Stimulated activated CD4-positive, alpha-beta T cell treated with anti-CD3 and anti-CD28 coated beads, Interleukin-2, amount 100 ng/mL, for 24 hours (primary cell): ENCODE measurements around the gene PCDHB13.
A peak's percentile ranks its signal among the peaks of the same experiment; 100 is the strongest.
"Not testable (repeated sequence)": the region's sequence is repeated elsewhere in the genome, so short reads cannot be mapped to it uniquely, and the experiment has no call there.

Source experiments
- DNase-seq, 2 donors: peaks; one replicate each; pipeline ENCODE4 v3.0.0-alpha.2; 2020

The PCDHB13 gene

DNA sequence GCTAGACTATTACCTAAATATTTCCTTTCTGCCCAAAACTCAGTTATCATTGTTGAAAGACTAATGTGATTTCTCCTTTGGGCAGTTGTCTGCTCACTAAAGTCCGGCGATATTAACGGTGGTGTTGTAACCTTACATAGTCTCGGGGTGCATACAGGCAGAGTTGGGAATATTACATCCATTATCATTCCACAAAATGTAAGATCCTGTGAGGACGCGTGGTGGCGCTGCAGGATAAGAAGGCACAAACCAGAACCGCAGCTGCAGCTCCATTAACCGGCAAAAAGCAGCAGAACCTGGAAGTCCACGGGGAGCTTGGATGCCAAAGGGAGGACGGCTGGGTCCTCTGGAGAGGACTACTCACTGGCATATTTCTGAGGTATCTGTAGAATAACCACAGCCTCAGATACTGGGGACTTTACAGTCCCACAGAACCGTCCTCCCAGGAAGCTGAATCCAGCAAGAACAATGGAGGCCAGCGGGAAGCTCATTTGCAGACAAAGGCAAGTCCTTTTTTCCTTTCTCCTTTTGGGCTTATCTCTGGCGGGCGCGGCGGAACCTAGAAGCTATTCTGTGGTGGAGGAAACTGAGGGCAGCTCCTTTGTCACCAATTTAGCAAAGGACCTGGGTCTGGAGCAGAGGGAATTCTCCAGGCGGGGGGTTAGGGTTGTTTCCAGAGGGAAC, at the start of gene PCDHB13:
TSS of gene PCDHB13 (plus strand) at position 264 of the 684 bp plus-strand sequence. CDS start at position 469, 205 bp downstream.
- DNase-seq, result peak in 1 of 2 donors; percentile 28

GRCh38 chr5:141172381-141173204, 41.1 kb upstream of the PCDHB13 start, which contains the start of gene PCDHB7:
Gene PCDHB7 (plus strand): TSS chr5:141172644. CDS start chr5:141172836, 192 bp downstream.
- DNase-seq, result peak in 1 of 2 donors; percentile 31

GRCh38 chr5:141174291-141175104, 39.2 kb upstream of the PCDHB13 start:
- not testable (repeated sequence) for DNase-seq

DNA sequence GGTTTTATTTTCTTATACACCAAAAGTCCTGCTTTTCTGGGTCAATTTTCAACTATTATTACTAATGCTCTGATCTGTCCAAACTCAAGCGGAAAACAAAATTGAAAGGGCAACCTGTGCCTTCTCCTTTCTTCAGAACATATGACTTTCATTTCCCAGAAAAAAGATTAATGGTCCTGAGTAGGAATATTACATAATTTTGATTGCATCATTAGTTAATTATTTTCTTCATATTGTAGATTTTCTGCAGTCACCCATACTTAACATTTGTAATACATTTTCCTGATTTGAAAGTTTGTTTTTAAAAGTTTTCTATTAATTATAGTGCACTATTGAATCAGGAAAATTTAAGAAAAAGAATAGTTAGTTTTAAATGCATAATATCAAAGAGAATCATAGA, 37.8 kb upstream of the PCDHB13 start:
- no peak for DNase-seq

- not testable (repeated sequence) for DNase-seq
These were observed 36.0 kb upstream of the PCDHB13 start, which contains the start of gene PCDHB8 for GRCh38 chr5:141177577-141178191. Gene PCDHB8 (plus strand): TSS chr5:141177790. CDS start chr5:141178035, 245 bp downstream.

GRCh38 chr5:141179371-141179770, 34.3 kb upstream of the PCDHB13 start:
- DNase-seq, result not testable (repeated sequence)

DNA sequence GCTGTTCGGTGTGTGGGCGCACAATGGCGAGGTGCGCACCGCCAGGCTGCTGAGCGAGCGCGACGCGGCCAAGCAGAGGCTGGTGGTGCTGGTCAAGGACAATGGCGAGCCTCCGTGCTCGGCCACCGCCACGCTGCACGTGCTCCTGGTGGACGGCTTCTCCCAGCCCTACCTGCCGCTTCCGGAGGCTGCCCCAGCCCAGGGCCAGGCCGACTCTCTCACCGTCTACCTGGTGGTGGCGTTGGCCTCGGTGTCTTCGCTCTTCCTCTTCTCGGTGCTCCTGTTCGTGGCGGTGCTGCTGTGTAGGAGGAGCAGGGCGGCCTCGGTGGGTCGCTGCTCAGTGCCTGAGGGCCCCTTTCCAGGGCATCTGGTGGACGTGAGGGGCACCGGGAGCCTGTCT, 33.8 kb upstream of the PCDHB13 start:
- not testable (repeated sequence) for DNase-seq

DNA sequence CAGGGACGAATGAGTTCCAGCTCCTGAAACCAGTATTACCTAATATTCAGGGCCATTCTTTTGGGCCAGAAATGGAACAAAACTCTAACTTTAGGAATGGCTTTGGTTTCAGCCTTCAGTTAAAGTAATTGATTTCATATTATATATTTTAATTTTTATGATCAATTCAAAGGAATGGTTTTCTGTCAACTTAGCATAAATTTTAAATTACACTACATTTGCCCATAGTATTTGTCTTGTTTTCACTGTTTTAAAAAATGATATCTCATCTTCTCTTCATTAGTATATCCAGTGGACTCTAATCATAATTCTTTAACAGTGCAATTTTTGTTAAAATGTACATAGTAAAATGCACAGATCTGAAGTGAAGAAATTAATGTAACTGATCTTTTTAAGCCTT, 33.4 kb upstream of the PCDHB13 start:
- DNase-seq, result no peak

- DNase-seq, result peak in 1 of 2 donors; percentile 11
These were observed 31.5 kb upstream of the PCDHB13 start, which contains the start of gene PCDHB16 for GRCh38 chr5:141182248-141182647. Gene PCDHB16 (plus strand): TSS chr5:141182387. CDS start chr5:141182560, 173 bp downstream.

DNA sequence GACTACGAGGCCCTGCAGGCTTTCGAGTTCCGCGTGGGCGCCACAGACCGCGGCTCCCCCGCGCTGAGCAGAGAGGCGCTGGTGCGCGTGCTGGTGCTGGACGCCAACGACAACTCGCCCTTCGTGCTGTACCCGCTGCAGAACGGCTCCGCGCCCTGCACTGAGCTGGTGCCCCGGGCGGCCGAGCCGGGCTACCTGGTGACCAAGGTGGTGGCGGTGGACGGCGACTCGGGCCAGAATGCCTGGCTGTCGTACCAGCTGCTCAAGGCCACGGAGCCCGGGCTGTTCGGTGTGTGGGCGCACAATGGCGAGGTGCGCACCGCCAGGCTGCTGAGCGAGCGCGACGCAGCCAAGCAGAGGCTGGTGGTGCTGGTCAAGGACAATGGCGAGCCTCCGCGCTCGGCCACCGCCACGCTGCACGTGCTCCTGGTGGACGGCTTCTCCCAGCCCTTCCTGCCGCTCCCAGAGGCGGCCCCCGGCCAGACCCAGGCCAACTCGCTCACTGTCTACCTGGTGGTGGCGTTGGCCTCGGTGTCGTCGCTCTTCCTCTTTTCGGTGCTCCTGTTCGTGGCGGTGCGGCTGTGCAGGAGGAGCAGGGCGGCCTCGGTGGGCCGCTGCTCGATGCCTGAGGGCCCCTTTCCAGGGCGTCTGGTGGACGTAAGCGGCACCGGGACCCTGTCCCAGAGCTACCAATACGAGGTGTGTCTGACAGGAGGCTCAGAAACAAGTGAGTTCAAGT, 29.4 kb upstream of the PCDHB13 start:
- DNase-seq, result not testable (repeated sequence)

DNA sequence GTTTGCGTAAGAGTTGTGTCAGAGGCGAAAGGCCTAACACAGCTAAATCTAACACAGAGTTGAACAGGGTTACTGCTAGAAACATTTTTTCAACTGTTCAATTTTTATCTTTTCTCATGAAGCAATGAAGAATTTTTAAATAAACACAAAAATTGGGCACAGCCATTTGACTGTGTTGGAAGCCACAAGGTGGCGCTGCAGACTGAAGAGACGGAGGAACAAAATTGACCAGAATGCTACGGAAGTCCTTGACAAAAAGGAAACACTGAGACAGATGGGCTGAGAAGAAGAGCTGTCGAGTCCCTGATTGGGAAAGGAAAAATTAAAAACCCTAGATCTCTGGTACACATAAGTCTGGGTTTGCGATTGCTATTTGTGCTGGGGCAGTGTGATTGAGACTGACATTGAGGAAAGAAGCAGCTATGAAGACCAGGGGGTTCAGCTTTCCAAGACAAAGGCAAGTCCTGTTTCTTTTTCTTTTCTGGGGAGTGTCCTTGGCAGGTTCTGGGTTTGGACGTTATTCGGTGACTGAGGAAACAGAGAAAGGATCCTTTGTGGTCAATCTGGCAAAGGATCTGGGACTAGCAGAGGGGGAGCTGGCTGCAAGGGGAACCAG, 26.7 kb upstream of the PCDHB13 start, which contains the start of gene PCDHB9:
TSS of gene PCDHB9 (plus strand) at position 265 of the 616 bp plus-strand sequence. CDS start at position 423, 158 bp downstream.
- DNase-seq, result peak; percentile 35 to 42

DNA sequence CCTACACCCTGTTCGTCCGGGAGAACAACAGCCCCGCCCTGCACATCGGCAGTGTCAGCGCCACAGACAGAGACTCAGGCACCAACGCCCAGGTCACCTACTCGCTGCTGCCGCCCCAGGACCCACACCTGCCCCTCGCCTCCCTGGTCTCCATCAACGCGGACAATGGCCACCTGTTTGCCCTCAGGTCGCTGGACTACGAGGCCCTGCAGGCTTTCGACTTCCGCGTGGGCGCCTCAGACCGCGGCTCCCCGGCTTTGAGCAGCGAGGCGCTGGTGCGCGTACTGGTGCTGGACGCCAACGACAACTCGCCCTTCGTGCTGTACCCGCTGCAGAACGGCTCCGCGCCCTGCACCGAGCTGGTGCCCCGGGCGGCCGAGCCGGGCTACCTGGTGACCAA, 25.0 kb upstream of the PCDHB13 start:
- DNase-seq, result not testable (repeated sequence)

GRCh38 chr5:141189131-141189530, 24.6 kb upstream of the PCDHB13 start:
- not testable (repeated sequence) for DNase-seq

DNA sequence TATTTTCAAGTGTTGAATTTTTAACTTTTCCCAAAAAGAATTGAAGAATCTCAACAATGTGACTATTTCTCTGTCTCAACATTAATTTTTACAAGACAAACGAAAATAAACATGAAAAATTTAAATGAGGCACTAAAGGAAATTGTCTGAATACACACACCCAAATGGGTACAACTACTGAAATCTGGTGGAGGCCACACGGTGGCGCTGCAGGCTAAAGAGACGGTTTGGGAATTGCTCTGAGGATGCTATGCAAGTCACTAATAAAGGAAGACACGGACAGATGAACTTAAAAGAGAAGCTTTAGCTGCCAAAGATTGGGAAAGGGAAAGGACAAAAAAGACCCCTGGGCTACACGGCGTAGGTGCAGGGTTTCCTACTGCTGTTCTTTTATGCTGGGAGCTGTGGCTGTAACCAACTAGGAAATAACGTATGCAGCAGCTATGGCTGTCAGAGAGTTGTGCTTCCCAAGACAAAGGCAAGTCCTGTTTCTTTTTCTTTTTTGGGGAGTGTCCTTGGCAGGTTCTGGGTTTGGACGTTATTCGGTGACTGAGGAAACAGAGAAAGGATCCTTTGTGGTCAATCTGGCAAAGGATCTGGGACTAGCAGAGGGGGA, 21.5 kb upstream of the PCDHB13 start, which contains the start of gene PCDHB10:
TSS of gene PCDHB10 (plus strand) at position 244 of the 616 bp plus-strand sequence. CDS start at position 444, 200 bp downstream.
- peak; percentile 24 to 53 for DNase-seq

DNA sequence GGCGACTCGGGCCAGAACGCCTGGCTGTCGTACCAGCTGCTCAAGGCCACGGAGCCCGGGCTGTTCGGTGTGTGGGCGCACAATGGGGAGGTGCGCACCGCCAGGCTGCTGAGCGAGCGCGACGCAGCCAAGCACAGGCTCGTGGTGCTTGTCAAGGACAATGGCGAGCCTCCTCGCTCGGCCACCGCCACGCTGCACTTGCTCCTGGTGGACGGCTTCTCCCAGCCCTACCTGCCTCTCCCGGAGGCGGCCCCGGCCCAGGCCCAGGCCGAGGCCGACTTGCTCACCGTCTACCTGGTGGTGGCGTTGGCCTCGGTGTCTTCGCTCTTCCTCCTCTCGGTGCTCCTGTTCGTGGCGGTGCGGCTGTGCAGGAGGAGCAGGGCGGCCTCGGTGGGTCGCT, 19.4 kb upstream of the PCDHB13 start:
- DNase-seq, result not testable (repeated sequence)

- DNase-seq, result no peak
These were observed 17.4 kb upstream of the PCDHB13 start for GRCh38 chr5:141196363-141196762.

- no peak for DNase-seq
These were observed 14.1 kb upstream of the PCDHB13 start, which contains the start of gene PCDHB11 for GRCh38 chr5:141199359-141200235. Gene PCDHB11 (plus strand): TSS chr5:141199627. CDS start chr5:141199775, 148 bp downstream.

DNA sequence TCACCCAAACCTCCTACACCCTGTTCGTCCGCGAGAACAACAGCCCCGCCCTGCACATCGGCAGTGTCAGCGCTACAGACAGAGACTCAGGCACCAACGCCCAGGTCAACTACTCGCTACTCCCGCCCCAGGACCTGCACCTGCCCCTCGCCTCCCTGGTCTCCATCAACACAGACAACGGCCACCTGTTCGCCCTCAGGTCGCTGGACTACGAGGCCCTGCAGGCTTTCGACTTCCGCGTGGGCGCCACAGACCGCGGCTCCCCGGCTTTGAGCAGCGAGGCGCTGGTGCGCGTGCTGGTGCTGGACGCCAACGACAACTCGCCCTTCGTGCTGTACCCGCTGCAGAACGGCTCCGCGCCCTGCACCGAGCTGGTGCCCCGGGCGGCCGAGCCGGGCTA, 12.6 kb upstream of the PCDHB13 start:
- not testable (repeated sequence) for DNase-seq

DNA sequence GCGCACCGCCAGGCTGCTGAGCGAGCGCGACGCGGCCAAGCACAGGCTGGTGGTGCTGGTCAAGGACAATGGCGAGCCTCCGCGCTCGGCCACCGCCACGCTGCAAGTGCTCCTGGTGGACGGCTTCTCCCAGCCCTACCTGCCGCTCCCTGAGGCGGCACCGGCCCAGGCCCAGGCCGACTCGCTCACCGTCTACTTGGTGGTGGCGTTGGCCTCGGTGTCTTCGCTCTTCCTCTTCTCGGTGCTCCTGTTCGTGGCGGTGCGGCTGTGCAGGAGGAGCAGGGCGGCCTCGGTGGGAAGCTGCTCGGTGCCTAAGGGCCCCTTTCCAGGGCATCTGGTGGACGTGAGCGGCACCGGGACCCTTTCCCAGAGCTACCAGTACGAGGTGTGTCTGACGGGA, 12.1 kb upstream of the PCDHB13 start:
- not testable (repeated sequence) for DNase-seq
